Uterus (tissue), 4 donors: ENCODE data around the gene TUT4. TPM values are rescaled to one million over a fixed set of nuclear protein-coding genes. Genes with fewer than 3 reads are reported as not detected.

Experiments used
- DNase-seq, 2 donors: peaks; one replicate each; pipeline ENCODE4 v3.0.0-alpha.2; 2019 to 2020
- H3K27ac ChIP-seq, 2 donors: fragments of 200-600 bp; sonication (generic); 1 replicate in 1 of 2; 2 replicates in 1 of 2; pipeline ENCODE4 v1.5.1; 2016 to 2018
- H3K27me3 ChIP-seq, 2 donors: fragments of 200-600 bp; sonication (generic); one replicate each; pipeline ENCODE4 v1.5.1; 2018 to 2019; ENCODE audit warnings: control low read depth in 1 of 2
- H3K36me3 ChIP-seq, 2 donors: fragments of 200-600 bp; sonication (generic); one replicate each; pipeline ENCODE4 v1.5.1; 2019; ENCODE audit warnings: control low read depth in 1 of 2
- H3K4me1 ChIP-seq, 2 donors: fragments of 200-600 bp; sonication (generic); one replicate each; pipeline ENCODE4 v1.5.1; 2018 to 2019; ENCODE audit warnings: control low read depth in 1 of 2
- H3K4me3 ChIP-seq, 2 donors: fragments of 200-600 bp; sonication (generic); 1 replicate in 1 of 2; 2 replicates in 1 of 2; pipeline ENCODE4 v1.5.1; 2018 to 2019; ENCODE audit warnings: mild to moderate bottlenecking in 1 of 2
- H3K9me3 ChIP-seq, 2 donors: fragments of 200-600 bp; sonication (generic); one replicate each; pipeline ENCODE4 v1.5.1; 2019; ENCODE audit warnings: control low read depth in 1 of 2
- POLR2A ChIP-seq, 2 donors: fragments of 450-650 bp; IDR thresholded peaks; one replicate each; pipeline ENCODE4 v1.6.1; 2016; ENCODE audit warnings: antibody characterized with exemption in 2 of 2, mild to moderate bottlenecking in 1 of 2, moderate library complexity in 1 of 2
- intact Hi-C: fragments of 100-400 bp; cut with DNase I; formaldehyde crosslinking; loops from one replicate; pipeline ENCODE4 v1.15.1; 2023; ENCODE audit warnings: low total_unique reads
- total RNA-seq, 4 donors: library from RNA; depleted of rRNA in 3 of 4; stranded (reverse); fragments of >200 nt in 3 of 4; gene quantifications; one replicate each; pipeline versions ENCODE4 v1.1.0 to v1.2.4, GENCODE V29; 2014 to 2023
- TF ChIP-seq, protein P1 (sequence below), 4 experiments: fragments of 200-600 bp in 2 of 4; fragments of 450-650 bp in 2 of 4; sonication (generic) in 2 of 4; IDR thresholded peaks; one replicate each; pipeline ENCODE4 v1.5.1; 2016 to 2019; ENCODE audit warnings: antibody characterized with exemption in 4 of 4, mild to moderate bottlenecking in 2 of 4, moderate library complexity in 1 of 4
- donor health status: DM: yes; HTN: yes; CAD: no.

Gene TUT4, protein sequence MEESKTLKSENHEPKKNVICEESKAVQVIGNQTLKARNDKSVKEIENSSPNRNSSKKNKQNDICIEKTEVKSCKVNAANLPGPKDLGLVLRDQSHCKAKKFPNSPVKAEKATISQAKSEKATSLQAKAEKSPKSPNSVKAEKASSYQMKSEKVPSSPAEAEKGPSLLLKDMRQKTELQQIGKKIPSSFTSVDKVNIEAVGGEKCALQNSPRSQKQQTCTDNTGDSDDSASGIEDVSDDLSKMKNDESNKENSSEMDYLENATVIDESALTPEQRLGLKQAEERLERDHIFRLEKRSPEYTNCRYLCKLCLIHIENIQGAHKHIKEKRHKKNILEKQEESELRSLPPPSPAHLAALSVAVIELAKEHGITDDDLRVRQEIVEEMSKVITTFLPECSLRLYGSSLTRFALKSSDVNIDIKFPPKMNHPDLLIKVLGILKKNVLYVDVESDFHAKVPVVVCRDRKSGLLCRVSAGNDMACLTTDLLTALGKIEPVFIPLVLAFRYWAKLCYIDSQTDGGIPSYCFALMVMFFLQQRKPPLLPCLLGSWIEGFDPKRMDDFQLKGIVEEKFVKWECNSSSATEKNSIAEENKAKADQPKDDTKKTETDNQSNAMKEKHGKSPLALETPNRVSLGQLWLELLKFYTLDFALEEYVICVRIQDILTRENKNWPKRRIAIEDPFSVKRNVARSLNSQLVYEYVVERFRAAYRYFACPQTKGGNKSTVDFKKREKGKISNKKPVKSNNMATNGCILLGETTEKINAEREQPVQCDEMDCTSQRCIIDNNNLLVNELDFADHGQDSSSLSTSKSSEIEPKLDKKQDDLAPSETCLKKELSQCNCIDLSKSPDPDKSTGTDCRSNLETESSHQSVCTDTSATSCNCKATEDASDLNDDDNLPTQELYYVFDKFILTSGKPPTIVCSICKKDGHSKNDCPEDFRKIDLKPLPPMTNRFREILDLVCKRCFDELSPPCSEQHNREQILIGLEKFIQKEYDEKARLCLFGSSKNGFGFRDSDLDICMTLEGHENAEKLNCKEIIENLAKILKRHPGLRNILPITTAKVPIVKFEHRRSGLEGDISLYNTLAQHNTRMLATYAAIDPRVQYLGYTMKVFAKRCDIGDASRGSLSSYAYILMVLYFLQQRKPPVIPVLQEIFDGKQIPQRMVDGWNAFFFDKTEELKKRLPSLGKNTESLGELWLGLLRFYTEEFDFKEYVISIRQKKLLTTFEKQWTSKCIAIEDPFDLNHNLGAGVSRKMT (N-terminal part only)
- total RNA-seq: 100 to 1,000 TPM; 105 to 138 (median 127) TPM

DNA sequence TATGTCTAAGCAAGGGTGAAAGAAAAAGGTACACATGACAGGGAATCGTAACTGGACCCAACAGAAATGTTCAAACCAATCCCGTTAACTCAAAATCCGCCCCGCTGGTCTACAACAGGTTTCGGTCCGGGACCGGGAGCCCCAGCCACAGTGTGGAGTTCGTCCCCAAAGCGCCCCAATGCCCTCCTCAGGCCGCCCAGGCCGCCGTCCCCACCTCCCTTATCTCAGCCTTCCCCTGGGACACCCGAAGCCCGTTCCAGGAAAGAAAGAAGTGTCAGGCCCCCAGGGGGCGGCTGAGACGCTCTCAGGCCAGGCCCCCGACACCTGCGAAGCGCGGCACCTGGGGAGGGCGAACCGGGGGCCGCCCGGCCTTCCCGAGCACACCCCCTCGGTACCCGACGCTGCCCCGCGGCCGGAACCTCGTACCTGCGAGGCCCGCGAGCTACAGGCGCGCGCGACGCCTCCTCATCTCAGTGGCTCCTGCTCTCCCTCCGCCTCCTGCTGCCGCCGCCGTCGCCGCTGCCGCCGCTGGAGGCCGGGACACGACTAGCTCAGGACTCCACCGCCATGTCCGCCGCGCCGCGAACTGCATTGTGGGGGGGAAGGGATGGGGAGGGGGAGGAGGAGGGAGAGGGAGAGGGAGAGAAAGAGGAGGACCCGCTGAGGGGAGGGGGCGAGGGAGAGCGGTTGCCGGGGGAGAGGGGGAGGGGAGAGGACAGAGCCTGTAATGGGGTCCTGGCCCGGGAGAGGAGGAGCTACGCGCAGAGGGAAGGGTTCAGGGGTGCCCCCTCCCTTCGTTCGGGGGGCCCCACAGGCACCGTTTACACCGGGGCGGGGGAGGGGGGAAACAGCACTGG lies at the start of gene TUT4:
Gene TUT4 (minus strand): TSS at position 588 of the 857 bp plus-strand sequence. CDS start 26,812 bp downstream, outside the sequence.
- Histone ChIP-seq H3K4me3 (peak within 1 kb of the TSS; percentile 63 to 88), H3K36me3 (no peaks in the 10 kb centered on the region), H3K4me1 (no peaks in the 10 kb centered on the region), H3K27ac (peak within 1 kb of the TSS; percentile 91 to 92), H3K27me3 (no peaks in the 10 kb centered on the region), H3K9me3 (no peaks in the 10 kb centered on the region)
- DNase-seq: peak; percentile 69 to 80
- peak; percentile 24 to 59 for TF ChIP-seq POLR2A (IDR thresholded peaks at IDR 0.05)
- TF ChIP-seq, protein P1, sequence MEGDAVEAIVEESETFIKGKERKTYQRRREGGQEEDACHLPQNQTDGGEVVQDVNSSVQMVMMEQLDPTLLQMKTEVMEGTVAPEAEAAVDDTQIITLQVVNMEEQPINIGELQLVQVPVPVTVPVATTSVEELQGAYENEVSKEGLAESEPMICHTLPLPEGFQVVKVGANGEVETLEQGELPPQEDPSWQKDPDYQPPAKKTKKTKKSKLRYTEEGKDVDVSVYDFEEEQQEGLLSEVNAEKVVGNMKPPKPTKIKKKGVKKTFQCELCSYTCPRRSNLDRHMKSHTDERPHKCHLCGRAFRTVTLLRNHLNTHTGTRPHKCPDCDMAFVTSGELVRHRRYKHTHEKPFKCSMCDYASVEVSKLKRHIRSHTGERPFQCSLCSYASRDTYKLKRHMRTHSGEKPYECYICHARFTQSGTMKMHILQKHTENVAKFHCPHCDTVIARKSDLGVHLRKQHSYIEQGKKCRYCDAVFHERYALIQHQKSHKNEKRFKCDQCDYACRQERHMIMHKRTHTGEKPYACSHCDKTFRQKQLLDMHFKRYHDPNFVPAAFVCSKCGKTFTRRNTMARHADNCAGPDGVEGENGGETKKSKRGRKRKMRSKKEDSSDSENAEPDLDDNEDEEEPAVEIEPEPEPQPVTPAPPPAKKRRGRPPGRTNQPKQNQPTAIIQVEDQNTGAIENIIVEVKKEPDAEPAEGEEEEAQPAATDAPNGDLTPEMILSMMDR (IDR thresholded peaks at IDR 0.05): no peak
- intact Hi-C loops: no loop called here

DNA sequence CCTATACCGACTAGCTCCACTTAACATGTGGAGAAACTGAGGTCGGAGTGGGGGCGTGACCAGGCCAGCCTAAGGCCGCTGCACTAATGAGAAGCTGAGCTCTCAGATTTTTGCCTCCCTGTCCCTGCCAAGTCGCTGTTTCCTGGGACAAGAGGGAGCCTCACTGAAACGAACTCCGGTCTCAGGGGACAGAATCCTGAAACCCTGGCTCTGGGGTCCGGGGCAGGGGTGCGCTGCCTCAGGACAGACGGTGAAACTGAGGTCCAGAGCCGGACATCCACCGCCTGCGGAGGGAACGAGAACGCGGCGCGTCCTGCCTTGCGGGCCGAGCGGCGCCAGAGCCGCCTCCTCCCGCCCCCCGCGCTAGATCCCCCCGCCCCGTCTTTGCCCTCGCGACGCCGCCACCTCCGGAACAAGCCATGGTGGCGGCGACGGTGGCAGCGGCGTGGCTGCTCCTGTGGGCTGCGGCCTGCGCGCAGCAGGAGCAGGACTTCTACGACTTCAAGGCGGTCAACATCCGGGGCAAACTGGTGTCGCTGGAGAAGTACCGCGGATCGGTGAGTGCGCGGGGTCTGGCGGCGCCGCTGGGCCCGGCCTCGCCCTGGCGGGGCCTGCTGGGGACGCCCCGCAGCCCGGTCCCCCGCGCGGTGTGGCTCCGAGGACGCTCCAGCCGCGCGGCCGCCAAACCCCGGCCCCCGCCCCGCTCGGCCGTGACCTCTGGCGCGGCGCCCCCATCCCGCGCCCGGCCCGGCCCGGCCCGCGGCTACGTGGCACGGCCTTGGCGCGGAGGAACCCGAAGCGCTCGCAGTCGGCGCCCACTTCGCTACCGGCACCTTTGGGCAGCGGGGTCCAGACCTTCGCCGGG lies 49.3 kb upstream of the TUT4 start, which contains the start of gene GPX7:
Gene GPX7 (plus strand): TSS at position 381 of the 865 bp plus-strand sequence. CDS start 39 bp downstream, at position 420.
- intact Hi-C loops: no loop called here
- TF ChIP-seq POLR2A (IDR thresholded peaks at IDR 0.05): peak in 1 of 2 donors; percentile 39
- TF ChIP-seq, protein P1 (IDR thresholded peaks at IDR 0.05): no peak

DNA sequence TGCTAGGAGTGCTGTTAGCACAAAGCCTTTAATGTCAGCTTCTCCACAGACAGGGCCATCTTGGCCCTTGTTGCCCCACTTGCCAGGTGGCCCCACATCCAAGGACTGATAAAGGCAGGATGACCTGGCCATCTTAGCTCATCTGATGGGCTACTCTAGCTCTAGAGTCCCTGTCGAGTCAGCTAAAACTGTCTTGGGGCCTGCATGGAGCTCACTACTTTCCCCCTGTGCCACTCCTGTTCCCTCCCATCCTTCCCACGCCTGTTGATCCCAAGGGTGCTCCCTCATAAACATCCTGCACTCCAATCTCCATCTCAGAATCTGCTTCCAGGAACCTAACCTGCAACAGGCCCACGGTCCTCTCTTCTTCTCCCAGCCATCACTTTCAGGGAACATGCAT lies 48.6 kb upstream of the TUT4 start:
- no peaks in the 10 kb centered on the region for H3K27me3 ChIP-seq
- peak overlapping the region in 1 of 2 donors; percentile 56 for H3K4me3 ChIP-seq
- H3K27ac ChIP-seq: peak overlapping the region; percentile 80 to 83
- DNase-seq: no peak
- TF ChIP-seq, protein P1 (IDR thresholded peaks at IDR 0.05): no peak
- no peak for TF ChIP-seq POLR2A (IDR thresholded peaks at IDR 0.05)
- H3K4me1 ChIP-seq: peaks cover 0 to 8% of the 10 kb centered on the region in 2 donors
- H3K36me3 ChIP-seq: no peaks in the 10 kb centered on the region
- intact Hi-C loops: no loop called here
- no peaks in the 10 kb centered on the region for H3K9me3 ChIP-seq

More for the DNA sequence above, 49.3 kb upstream of the TUT4 start, which contains the start of gene GPX7:
- peak within 1 kb of the TSS; percentile 80 to 83 for H3K27ac ChIP-seq
- DNase-seq: peak; percentile 35 to 41
- no peaks in the 10 kb centered on the region for H3K36me3 ChIP-seq
- no peaks in the 10 kb centered on the region for H3K9me3 ChIP-seq
- H3K27me3 ChIP-seq: no peaks in the 10 kb centered on the region
- H3K4me1 ChIP-seq: peaks cover 0 to 8% of the 10 kb centered on the region in 2 donors
- peak within 1 kb of the TSS; percentile 35 to 56 for H3K4me3 ChIP-seq
